Measurements from ENCODE around the gene USP34. TPM values are rescaled to one million over a fixed set of nuclear protein-coding genes. Genes with fewer than 3 reads are reported as not detected.

The USP34 gene
- total RNA-seq, 1 donor from 2014 or later: 176 TPM

GRCh38 chr2:61367177-61367576 is 103.7 kb downstream of the USP34 start:
- Mint-ChIP-seq H3K4me1 (peaks cover 28% of the 10 kb centered on the region), H3K36me3 (ENCODE audit: low read depth) (peaks cover 74% of the 10 kb centered on the region), H3K4me3 (no peak overlapping the region), H3K9me3 (peaks cover 2% of the 10 kb centered on the region), H3K27me3 (no peaks in the 10 kb centered on the region), H3K27ac (no peak overlapping the region)
- DNase-seq (no peak), ATAC-seq (ENCODE audit: low read depth) (no peak)
- TF ChIP-seq CTCF (IDR thresholded peaks at IDR 0.05): no peak
- CTCF ChIA-PET: no interaction called here
- intact Hi-C loops (cut with micrococcal nuclease): no loop called here
- POLR2A ChIA-PET: no interaction called here

GRCh38 chr2:61363580-61363979 is 107.3 kb downstream of the USP34 start:
- intact Hi-C loops (cut with micrococcal nuclease): no loop called here
- H3K27ac Mint-ChIP-seq: no peak overlapping the region
- H3K9me3 Mint-ChIP-seq: peaks cover 2% of the 10 kb centered on the region
- ChIA-PET POLR2A (no interaction called here), CTCF (no interaction called here)
- H3K4me1 Mint-ChIP-seq: peaks cover 15% of the 10 kb centered on the region
- DNase-seq: no peak
- no peak overlapping the region for H3K4me3 Mint-ChIP-seq
- no peak for TF ChIP-seq CTCF (IDR thresholded peaks at IDR 0.05)
- ATAC-seq (ENCODE audit: low read depth): no peak
- peaks cover 73% of the 10 kb centered on the region for H3K36me3 Mint-ChIP-seq (ENCODE audit: low read depth)
- H3K27me3 Mint-ChIP-seq: no peaks in the 10 kb centered on the region

GRCh38 chr2:61362873-61363272 is 108.0 kb downstream of the USP34 start:
- ChIA-PET POLR2A (no interaction called here), CTCF (no interaction called here)
- H3K27me3 Mint-ChIP-seq: no peaks in the 10 kb centered on the region
- no peak for ATAC-seq (ENCODE audit: low read depth)
- TF ChIP-seq CTCF (IDR thresholded peaks at IDR 0.05): no peak
- no peak overlapping the region for H3K4me3 Mint-ChIP-seq
- peaks cover 71% of the 10 kb centered on the region for H3K36me3 Mint-ChIP-seq (ENCODE audit: low read depth)
- H3K9me3 Mint-ChIP-seq: peaks cover 2% of the 10 kb centered on the region
- peaks cover 14% of the 10 kb centered on the region for H3K4me1 Mint-ChIP-seq
- intact Hi-C loops (cut with micrococcal nuclease): no loop called here
- no peak overlapping the region for H3K27ac Mint-ChIP-seq
- no peak for DNase-seq

- TF ChIP-seq CTCF (IDR thresholded peaks at IDR 0.05): no peak
- ChIA-PET POLR2A (no interaction called here), CTCF (no interaction called here)
- peaks cover 69% of the 10 kb centered on the region for H3K36me3 Mint-ChIP-seq (ENCODE audit: low read depth)
- peaks cover 18% of the 10 kb centered on the region for H3K4me1 Mint-ChIP-seq
- intact Hi-C loops (cut with micrococcal nuclease): no loop called here
- ATAC-seq (ENCODE audit: low read depth): no peak
- H3K9me3 Mint-ChIP-seq: peaks cover 2% of the 10 kb centered on the region
- H3K4me3 Mint-ChIP-seq: no peak overlapping the region
- no peak for DNase-seq
- no peak overlapping the region for H3K27ac Mint-ChIP-seq
- no peaks in the 10 kb centered on the region for H3K27me3 Mint-ChIP-seq
Observed at GRCh38 chr2:61361068-61361467, 109.8 kb downstream of the USP34 start.

- POLR2A ChIA-PET: no interaction called here
- H3K27me3 Mint-ChIP-seq: no peaks in the 10 kb centered on the region
- ATAC-seq (ENCODE audit: low read depth) (no peak), DNase-seq (no peak)
- no peak overlapping the region for H3K4me3 Mint-ChIP-seq
- intact Hi-C loops (cut with micrococcal nuclease): no loop called here
- H3K9me3 Mint-ChIP-seq: peaks cover 3% of the 10 kb centered on the region
- peaks cover 16% of the 10 kb centered on the region for H3K4me1 Mint-ChIP-seq
- H3K27ac Mint-ChIP-seq: no peak overlapping the region
- TF ChIP-seq CTCF (IDR thresholded peaks at IDR 0.05): no peak
- CTCF ChIA-PET: no interaction called here
- peaks cover 74% of the 10 kb centered on the region for H3K36me3 Mint-ChIP-seq (ENCODE audit: low read depth)
Observed at GRCh38 chr2:61359058-61359457, 111.8 kb downstream of the USP34 start.
